Activated T-helper 1 cell treated with anti-CD3 and anti-CD28 coated beads, Interleukin-2, amount 50 U/mL, for 16 hours (primary cell): ENCODE measurements around the gene RTL10.
A peak's percentile ranks its signal among the peaks of the same experiment; 100 is the strongest.

ENCODE experiments used
- DNase-seq, 2 donors: peaks; one replicate each; pipeline ENCODE4 v3.0.0-alpha.2; 2020; ENCODE audit warnings: low read depth in 1 of 2, low spot score in 1 of 2

RTL10 gene

DNA sequence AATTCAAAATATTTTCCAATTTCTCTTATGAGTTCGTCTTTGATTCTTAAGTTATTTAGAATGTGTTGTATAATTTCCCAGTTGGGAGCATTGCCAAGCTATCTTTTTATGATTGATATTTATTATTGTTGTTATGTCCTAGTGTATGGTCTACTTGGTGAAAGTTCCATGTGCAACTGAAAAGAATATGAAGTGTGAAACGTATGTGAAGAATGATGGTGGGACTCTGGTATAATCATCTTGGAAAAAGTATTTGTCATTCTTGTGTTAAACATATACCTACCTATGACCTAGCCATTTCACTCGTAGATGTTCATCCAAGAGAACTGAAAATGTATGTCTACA, 12.0 kb upstream of the RTL10 start:
- DNase-seq: no peak

DNA sequence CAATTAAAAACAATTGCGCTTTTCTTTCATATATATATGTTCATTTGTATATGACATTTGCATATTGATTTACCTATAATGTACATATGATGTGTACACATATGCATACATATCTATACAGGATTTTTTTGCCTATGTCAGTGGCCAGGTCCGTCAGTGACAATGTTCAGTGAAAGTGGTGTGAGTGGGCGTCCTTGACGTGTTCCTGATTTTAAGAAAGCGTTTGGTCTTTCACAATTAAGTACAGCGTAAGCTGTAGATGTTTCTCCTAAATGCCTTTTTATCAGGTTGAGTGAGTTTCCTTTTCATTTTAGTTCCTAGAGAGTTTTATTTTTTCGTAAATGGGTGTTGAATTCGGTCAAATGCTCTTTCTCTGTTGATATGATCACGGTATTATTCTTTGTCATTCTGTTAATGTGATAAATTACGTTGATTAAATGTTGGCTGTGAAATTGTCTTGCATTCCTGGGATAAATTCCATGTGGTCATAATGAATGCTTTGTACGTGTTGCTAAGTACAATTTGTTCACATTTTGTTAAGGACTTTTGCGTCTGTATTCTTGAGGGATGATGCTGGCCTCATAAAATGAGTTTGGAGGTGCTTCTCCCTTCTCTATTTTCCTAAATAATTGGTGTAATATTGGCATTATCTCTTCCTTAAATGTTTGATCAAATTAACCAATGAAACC, 10.6 kb upstream of the RTL10 start:
- no peak for DNase-seq

DNA sequence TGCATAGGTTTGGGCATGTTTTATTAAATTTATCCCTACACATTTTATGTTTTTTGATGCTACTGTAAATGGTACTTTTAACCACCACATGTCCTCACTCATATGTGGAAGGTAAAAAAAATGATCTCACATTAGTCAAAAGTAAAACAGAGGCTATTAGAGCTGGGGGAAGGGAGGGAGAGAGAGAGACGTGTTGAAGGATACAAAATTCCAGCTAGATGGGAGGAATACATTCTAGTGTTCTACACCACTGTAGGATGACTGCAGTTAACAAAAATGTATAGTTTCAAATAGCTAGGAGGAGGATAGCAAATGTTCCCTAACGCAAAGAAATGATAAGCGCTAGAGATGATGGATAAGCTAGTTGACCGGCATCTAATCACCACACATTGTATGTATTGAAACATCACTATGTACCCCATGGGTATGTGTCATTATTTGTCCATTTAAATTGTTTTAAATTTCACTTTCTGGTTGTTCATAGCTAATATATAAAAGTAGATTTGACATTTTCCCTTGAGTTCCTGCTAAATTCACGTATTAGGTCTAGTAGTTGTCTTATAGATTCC, 9.9 kb upstream of the RTL10 start:
- no peak for DNase-seq

DNA sequence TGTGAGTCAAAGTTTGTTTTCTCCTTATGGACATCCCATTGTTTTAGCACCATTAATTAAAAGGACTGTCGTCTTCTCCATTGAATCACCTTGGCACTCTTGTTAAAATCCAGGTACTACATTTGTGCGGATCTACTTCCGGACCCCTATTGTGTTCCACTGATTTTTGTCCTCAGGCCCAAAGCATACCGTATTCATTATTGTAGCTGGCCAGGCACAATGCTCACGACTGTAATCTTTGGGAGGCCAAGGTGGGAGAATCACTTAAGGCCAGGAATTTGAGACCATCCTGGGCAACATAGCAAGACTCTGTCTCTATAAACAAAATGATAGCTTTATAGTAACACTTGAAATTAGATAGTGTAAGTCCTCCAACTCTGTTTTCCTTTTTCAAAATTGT, 8.9 kb upstream of the RTL10 start:
- DNase-seq: no peak

DNA sequence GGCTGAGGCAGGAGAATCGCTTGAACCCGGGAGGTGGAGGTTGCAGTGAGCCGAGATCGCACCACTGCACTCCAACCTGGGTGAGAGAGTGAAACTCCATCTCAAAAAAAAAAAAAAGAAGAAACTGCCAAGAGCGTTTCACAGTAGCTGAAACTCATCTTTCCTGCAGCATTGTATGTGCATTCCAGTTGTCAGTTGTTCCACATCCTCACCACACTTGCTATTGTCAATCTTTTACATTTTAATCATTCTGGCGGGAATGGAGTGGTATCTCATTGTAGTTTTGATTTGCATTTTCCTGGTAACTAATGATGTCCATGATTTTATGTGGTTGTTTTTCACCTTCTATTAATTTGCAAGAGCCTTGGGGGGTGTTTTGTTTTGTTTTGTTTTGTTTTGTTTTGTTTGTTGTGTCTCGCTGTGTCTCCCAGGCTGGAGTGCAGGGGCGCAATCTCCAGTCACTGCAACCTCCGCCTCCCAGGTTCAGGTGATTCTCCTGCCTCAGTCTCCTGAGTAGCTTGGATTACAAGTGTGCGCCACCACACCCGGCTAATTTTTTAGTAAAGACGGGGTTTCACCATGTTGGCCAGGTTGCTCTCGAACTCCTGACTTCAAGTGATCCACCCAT, 8.1 kb upstream of the RTL10 start:
- DNase-seq: no peak

DNA sequence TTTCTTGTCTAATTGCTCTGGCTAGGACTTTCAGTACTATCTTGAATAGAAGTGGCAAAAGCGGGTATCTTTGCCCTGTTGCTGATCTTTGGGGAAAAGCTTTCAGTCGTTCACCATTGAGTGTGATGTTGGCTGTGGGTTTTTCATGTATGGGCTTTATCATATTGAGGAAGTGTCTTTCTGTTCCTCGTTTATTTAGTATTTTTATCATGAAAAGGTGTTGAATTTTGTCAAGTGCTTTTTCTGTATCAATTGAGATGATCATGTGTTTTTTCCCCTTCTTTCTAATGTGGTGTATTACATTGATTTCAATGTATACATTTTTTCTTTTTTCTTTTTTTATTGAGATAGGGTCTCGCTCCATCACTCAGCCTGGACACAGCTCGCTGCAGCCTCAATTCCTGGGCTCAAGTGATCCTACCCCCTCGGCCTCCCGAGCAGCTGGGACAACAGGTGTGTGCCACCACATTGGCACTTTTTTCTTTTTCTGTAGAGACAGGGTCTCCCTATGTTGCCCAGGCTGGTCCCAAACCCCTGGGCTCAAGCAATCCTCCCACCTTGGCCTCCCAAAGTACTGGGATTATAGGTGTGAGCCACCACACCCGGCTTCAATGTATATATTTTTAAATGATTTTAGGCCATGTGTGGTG, 5.3 kb upstream of the RTL10 start:
- no peak for DNase-seq

DNA sequence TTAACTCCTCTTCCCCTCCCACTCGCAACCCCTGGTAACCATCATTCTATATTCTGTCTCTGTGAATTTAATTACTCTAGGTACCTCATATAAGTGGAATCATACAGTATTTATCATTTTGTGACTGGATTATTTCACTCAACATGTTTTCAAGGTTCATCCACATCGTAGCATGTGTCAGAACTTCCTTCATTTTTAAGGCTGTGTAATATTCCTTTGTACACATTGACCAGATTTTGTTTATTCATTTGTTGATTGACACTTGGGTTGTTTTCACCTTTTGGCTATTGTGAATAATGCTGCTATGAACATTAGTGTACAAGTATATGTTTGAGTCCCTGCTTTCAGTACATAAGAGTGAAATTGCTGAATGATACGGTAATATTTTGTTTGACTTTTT, 2.7 kb upstream of the RTL10 start:
- no peak for DNase-seq

DNA sequence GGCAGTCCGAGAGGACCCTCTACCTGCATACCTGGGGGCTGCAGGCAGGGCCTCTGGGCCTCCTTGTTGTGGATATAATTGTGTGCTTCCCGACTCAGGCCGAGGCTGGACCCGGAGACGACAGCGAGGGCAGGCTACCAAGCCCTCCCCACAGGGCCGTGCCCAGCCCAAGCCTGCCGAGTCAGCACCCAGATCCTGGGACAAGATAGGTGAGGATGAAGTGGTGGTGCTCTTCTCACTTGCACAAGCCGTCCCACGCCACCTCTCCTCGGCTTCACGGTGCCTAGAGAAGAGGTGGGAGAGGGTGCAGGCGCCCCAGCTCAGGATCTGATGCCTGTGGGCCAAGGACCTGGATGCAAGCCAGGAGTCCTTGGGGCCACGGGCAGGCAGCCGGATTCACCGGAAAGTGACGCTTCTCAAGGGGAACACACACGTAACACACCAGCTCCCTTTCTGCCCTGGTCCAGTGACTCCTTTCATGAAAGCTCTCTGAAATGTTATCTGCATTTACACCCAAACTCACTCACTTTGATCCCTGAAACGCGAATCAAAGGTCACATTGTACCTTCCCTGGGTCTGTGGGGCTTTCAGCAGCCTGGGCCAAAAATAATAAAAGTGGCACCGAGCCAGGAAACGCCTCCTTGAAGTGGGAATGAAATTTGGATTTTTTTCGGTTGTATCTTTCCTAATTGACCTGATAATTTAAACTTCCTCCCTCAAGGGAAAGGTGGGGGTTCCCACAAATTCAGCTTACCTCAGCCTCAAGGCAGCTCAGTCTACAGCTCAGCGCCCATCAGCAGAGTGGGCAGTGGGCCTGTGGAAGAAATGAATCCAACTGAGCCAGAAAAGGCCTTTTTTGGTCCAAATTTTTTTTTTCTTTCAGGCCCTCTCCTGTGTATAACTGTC, 1.1 kb upstream of the RTL10 start:
- peak; percentile 20 to 32 for DNase-seq

DNA sequence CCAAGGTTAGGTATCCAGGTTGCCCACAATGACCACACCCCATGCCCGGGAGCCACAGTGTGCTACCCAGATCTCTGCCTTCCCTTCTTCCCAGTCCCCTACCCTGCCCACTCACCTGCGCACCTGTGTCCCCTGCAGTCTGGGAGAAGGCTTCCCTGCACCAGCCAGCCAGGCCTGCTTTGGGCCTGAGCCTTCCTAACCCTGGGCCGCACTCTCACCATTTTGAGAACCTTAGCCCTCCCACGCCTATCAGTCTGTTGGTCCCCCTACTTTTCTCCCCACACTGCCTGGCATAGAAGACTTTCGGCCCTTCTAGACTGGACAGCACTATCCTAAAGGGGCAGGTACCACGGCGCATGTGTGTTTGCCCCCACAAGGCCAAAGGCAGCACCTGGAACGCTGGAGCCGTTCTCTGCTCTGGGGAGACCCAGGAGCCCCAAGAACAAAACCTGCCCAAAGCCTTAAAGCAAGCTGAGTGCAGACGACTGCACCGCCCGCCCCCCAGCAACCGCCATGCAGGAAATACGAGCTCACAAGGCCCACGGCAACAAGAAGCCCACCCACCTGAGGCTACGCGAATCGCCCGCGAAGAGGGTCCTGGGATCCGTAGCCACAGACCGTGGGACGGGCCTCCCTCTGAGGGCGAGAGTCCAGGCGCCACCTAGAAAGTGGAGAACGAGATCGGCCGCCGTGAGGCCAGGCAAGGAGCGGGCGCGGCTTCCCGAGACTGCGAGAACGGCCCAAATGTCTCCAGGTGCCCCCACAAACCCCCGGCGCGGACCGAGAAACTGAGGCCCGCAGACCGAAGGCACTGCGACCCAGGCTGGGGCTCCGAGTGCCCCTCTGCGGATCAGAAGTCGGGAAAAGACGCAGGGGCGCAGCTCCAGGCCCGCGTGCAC, 546 bp downstream of the RTL10 start:
- peak in 1 of 2 donors; percentile 4 for DNase-seq

DNA sequence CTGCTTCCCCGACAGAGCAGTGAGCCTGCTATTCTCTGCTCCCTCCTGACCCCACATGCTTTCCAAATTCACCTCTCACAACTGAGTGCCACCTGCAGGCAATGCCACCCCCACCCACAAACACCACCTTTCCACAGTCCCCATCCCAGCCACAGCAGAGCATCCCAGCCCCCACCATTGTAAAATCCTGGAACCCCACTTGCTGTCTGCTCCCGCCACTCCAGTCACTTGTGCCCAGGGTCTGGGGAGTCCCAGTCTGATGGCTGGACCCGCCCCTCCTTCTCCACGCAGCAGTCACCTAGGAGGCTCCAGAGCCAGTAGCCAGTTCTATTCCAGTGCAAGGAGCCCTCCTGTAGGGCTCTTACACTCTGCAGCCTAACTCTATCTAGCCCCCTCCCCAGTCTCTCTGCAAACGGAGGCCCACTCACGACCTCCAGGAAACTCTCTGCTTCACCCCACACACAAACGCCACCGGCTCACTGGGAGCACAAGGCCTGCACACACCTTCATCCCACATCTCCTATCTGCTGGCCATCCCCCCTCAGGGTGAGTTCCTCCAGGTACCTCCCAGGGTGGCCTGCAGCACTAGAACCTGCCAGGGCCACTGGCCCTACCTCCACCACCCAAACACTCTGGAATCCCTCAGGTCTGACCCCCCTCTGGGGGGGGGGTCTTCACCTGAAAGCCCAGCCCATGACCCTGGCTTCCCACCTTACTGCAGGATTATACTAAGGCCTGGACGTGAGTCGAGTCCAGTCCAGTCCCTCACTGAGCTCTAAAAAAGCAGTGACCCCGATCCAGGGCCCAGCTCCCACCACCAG, 1.4 kb downstream of the RTL10 start:
- no peak for DNase-seq

DNA sequence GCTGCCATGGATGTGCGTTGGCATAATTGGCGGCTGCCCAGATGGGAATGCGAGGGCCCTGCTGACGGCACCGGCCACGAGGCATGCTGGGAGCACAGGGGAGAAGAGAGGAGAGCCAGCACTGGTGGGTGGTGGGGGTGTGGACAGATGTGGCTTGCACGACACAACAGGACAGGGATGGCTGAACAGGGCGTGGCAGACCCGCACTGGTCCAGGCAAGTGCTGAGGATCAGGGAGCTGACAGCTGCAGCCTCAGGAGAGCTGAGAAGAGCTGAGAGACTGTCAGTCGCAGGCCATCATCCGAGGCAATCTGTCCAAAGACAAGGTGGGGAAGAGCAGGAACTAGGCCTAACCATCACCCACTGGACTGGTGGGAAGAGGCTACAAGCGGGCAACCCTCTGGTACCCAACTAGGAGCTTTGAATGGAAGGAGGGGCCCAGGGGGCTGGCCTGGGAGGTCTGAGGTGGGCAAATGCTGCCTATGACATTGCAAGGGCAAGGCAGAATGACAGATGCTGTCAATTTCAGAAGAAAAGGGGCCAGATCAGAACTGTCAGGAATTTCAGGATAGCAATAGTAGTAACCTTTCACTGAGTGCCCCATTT, 2.4 kb downstream of the RTL10 start:
- no peak for DNase-seq

DNA sequence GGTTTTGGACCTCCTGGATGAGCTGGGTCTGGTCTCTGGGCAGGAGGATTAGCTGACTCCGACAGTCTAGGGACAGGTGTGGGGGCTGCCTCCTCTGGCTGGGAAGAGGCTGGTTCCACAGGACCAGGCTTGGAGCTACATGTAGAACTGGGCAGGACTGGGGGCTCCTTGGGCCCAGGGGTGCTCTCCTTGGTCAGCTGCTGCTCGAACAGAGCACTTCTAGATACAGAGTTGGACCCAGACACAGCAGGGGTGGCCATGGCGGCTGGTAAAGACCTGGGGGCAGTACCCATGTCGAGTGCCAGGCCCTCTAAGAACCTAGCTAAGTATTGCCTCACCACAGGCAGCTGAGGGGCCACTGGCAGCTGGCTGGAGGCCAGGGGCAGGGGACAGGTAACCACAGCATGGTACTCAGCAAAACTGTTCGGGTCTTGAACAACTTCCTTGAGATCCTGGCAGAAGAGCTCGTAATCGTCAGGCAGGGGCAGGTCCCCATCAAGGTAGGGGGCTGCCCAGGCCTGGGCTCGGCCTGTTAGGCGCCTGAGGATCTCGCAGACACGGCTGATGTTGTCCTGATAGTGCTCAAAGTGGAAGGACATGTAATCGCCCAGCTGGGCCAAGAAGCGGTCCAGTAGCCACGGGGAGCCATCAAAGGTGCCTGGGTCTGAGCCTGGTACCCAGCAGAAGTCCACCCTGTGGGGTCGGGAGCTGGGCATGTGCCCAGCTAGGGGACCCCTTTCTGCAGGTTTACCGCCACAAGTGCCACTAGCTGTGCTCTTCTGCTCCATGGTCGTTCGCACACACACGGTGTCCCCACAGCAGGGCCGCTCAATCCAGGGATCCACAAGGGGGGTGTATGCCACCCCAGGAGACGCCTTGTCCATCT, 3.1 kb downstream of the RTL10 start:
- DNase-seq: no peak

DNA sequence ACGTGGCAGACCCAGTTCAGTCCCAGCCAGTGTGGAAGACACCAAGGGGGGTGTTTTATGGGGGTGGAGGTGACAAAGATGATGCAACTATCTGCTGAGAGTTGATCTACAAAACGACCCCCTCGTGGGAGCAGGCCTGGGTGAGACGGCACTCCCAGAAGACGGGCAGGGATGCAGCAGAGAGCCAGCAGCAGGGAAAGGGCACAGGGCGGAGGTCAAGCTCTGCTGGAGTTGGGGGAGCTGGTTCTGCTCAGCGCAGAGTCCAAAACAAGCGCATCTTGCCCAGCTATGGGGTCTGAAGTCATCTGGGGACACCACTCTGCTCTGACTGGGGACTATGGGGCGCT, 3.9 kb downstream of the RTL10 start:
- no peak for DNase-seq

DNA sequence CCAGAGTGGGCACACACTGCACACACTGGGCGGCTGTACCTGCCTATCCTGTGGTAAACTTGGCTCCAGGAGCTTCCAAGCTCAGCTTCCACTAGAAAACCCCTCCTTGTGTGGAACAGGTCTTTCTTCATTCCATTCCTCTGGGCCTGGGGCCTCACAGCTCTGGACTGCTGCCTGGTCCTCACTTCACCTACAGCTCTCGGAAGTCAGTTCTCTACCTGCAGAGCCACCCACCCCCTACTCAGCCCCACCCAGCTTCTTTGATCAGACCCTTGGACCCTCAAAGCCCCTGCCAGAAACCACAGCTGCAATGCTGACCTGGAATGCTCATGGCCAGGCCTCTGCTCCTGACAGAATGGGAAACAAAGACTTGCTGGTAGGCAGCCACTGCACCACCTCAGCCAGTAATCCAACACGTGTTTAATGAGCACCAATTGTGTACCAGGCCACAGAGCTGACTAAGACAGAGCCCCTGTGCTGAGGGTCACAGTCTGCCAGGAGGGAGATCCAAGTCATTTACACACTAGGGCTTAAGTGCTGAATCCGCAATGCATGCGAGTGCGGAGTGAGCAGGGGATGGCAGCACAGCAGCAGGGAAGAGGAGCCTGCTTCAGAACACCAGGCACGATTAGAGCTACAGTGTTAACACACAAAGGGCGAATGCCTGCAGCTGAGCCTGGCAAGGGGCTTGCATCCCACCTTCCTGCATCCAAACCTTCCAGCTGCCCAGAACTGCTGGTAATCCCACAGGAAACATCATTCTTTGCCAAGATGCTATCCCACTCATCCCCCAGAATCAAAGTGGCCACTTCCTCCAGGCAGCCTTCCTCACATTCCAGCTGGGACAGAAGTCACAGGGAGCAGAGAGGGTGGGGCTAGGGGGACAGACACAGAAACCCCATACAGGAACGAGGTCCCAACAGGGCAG, 4.6 kb downstream of the RTL10 start:
- no peak for DNase-seq

DNA sequence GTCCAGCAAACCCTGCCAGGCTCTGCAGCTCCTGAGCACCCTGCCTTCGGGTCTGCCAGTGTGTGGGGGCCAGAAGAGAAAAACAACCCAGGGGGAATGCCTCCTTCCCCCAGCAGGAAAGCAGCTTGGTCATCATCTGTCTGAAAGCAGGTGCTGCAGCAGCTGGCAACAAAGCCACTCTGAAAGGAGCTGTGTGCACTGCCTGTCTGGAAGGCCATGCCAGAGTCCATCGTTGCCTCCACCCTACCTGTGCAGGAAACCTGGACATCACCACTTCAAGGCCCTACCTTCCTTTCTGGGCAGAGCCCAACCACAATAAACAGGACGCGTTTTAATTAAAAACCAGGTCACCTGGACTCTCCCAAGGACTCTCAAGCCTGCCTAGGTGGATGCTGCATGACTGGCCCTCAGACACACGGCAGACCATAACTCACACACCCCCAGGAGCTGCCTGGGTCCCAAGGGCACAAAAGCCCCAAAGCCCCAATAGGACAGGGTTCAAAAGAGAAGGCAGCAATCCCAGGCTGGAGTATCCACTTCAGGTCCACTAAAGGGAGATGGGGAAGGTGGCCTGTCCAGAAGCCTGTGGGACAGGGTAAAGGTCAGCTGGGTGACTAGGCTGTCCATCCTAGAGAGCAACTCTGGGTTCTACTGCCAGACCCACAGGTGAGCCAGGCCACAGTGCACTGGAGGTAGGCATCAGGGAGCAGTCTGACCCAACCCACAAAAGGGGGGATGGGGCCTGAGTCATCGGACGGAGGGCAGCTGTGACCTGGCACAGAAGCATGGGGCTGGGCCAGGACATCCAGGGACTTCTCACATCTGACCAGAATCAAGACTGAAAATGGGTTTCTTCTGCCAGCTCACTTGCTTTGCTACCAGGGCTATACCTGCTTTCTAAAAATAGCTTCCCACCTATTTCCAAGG, 6.1 kb downstream of the RTL10 start:
- DNase-seq: no peak

DNA sequence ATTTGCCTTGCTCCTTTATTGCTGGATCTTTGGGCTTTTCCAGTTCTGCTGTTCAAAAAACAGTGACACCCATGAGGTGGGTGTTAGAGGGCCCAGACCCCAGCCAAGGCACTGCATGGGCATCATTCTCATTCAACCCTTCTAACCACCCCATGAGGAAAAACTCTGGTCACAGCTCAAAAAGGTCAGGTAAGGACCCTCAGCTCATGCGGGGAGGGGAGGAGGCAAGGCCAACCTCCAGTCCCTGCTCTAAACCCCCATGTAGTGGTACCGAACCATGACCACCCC, 7.4 kb downstream of the RTL10 start:
- DNase-seq: no peak
